GM21825 (cell line): ENCODE data around the gene NPC1L1.
"Not testable (repeated sequence)": the region's sequence is repeated elsewhere in the genome, so short reads cannot be mapped to it uniquely, and the experiment has no call there.

Experiments used
- ATAC-seq: cut with Tn5 transposase; IDR thresholded peaks from one replicate; pipeline ENCODE4 v1.9.1; 2021; ENCODE audit warnings: mild to moderate bottlenecking, moderate library complexity; ENCODE audit not compliant: unreplicated experiment

The NPC1L1 gene

GRCh38 chr7:44565097-44565794, 24.1 kb upstream of the NPC1L1 start:
- ATAC-seq, result peak; percentile 66

GRCh38 chr7:44564606-44565005, 23.5 kb upstream of the NPC1L1 start:
- ATAC-seq, result no peak

DNA sequence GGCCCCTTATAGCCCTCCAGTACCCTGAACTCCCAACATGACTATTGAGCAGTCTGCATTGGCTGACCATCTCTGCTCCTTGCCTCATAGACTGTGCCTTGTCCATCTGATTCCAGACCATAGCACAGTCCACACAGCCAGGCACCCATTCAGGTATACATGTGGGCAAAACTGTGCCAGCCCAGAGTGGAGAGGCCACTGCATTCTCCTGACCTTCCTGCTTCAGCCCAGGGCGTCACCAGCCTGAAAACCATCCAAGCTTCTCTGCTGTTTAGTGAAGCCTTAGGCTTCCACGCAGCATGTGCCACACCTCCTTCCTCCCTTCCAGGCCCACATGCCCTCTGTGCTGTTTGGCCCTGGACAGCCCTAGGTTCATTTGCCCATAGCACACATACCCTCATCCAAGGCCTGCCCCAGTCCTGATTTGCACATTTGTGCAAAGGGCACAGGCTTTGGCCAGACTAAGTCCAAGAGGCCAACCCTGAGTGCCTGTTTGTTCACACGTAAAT, 22.1 kb upstream of the NPC1L1 start:
- no peak for ATAC-seq

- ATAC-seq, result not testable (repeated sequence)
Measured at GRCh38 chr7:44562622-44562962, 21.5 kb upstream of the NPC1L1 start.

GRCh38 chr7:44561962-44562621, 21.0 kb upstream of the NPC1L1 start:
- no peak for ATAC-seq

- no peak for ATAC-seq
Measured at GRCh38 chr7:44561481-44561880, 20.4 kb upstream of the NPC1L1 start.

DNA sequence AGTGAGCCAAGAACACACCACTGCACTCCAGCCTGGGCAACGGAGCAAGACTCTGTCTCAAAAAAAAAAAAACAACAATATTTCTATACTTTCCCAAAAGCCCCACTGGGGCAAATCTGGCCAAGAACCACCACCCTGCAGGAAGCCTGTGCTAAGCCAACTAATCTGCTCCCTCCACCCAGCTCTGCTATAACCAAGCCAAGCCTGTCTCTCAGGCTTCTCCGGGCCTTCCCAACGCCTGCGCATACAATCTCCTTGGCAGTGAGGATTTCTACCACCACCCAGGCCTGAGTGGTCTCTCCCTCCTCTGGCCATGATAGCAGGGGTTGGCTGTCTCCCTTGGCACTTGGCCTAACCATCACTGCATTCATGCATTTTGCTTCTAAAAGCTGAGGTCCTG, 18.4 kb upstream of the NPC1L1 start:
- no peak for ATAC-seq

DNA sequence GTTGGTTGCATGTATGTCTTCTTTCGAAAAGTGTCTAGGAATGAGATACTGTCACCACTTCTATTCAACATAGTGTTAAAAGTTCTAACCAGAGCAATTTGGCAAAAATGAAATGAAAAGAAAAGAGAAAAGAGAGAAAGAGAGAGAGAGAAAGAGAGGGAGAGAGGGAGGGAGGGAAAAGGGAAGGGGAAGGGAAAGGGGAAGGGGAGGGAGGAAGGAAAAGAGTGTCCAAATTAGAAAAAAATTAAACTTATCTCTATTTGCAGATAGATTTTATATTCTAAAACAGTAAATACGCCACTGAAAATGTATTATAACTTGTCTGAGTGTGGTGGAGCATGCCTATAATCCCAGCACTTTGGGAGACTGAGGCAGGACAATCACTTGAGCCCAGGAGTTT, 16.4 kb upstream of the NPC1L1 start:
- no peak for ATAC-seq

- no peak for ATAC-seq
Measured at GRCh38 chr7:44555350-44555749, 14.2 kb upstream of the NPC1L1 start.

DNA sequence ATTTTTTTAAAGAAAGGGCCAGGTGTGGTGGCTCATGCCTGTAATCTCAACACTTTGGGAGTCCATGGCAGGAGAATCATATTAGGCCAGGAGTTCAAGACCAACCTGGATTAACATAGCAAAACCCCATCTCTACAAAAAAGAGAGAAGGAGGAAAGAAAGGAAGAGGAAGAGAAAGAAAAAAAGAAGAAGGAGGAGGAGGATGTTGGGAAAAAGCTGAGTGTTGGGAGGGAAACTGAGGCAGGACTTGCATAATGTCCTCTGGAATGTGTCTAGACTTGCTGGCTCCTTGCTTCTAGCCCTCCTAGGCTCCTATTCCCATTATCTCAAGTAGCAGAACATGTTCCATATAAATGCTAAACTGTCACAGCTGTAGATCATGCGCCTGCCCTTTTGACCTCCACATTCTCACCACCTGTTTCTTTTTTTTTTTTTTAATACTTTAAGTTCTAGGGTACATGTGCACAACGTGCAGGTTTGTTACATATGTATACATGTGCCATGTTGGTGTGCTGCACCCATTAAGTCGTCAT, 11.4 kb upstream of the NPC1L1 start:
- ATAC-seq, result not testable (repeated sequence)

GRCh38 chr7:44549457-44549856, 8.3 kb upstream of the NPC1L1 start:
- ATAC-seq, result no peak

DNA sequence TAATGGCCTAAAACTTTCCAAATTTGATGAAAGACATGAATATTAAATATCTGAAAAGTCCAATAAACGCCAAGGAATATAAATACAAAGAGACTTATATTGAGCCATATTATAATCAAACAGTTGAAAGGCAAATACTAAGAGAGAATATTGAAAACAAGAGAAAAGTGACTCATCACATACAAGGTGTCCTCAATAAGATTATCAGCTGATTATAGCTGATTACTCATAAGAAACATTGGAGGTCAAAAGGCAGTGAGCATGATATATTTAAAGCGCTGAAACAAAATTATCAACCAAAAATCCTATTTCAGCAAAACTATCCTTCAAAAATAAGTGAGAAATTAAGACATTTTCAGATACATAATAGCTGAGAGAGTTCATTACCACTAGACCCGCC, 7.8 kb upstream of the NPC1L1 start:
- ATAC-seq, result no peak

- ATAC-seq, result no peak
Measured at GRCh38 chr7:44547536-44548231, 6.6 kb upstream of the NPC1L1 start.

- ATAC-seq, result no peak
Measured at GRCh38 chr7:44541876-44542610, 913 bp upstream of the NPC1L1 start.

DNA sequence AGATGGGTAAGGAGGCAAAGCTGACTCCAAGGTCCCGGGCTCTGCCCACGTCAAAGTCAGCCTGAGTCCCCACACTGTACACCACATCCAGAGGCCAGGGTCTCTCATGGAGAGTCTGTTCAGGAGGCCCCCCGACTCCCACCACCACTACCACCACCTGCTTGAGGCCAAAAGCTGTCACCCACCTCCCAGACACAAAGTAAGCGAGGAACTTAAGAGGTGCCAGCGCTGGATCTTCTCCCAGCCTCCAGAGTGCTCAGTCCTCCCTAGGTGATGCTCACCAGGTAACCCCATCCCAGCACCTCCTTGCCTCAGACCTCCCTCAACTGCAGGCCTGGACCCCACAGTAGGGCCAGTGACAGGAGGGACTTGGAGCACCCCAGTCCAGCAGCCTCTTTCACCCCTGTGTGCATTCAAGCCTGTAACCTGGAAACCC, 520 bp downstream of the NPC1L1 start:
- ATAC-seq, result no peak

GRCh38 chr7:44539669-44540506, 1.2 kb downstream of the NPC1L1 start:
- ATAC-seq, result no peak

DNA sequence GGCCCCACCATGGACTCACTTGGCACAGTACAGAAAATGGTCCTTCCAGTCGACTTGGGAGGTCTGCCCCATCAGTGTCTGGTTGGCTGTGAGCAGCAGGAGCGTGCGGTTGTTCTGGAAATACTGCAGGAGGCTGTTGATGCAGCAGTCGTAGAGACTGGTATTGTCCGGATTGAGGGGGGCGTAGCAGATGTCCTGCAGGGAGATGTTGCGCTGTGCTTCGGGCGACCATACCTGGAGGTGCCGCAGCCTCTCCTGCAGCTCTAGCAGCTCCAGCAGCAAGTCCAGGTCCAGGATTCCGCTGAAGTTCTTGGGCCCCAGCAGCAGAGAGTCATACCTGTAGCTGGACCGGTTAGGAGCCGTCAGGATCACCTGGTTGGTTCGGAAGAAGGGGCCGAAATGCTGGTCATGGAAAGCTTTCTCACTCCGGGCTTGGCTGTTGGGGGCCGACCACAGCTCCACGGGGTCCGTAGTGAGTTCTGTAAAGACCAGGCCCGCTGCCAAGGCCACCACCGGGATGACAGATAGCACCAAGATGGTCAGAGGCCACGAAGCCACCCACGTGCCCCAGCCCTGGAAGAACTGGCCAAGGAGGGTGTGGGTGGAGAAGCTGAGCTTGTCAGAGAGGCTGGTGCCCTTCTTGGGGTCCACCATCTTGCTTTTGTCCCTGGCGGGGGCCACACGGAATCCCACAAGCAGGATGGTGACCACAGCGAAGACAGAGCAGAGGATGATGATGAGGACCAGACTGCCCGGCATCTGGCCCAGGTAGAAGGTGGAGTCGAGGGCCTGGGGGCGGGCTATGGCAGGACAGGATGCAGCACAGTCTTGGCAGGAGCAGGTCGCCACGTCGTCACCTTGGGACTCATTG, 2.1 kb downstream of the NPC1L1 start:
- no peak for ATAC-seq

DNA sequence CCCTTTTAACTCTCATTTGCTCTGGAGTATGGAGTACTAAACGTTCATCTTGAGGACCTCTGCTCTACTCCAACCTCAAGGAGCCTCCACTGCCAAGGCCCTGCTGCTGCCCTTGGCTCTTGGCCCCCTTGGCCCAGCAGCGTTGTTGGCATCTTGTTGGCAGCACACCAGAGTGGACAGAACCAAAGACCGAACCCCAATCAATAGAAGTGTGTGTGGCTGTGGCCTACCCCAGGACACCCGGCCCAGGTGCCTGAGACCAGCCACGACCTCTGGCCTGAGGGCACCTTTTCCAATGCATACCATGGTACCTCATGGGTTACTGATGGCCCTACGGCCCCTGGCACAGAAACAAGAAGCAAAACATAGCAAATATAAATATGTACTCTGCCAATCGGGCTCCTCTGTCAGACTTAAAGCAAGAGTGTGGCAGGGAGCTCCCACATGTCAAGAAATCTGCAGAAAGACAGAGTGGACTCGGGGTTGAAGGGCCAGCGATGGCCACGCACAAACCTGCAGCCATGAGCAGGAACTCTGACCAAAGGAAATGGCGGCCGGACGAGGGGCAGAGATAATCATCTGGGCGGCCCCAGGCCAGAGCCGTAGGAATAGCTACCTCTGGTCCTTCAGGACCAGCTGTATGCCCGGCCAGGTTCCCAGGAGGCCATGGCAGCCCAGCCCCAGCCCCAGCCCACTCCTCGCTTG, 2.9 kb downstream of the NPC1L1 start:
- no peak for ATAC-seq

GRCh38 chr7:44537442-44537841, 3.7 kb downstream of the NPC1L1 start:
- ATAC-seq, result no peak
